Stimulated activated CD4-positive, alpha-beta T cell treated with anti-CD3 and anti-CD28 coated beads, Interleukin-12 subunit alpha, Interleukin-12 subunit beta, amount 100 ng/mL, for 4 hours (primary cell): Measurements from ENCODE around the gene TTYH1.

Experiments used
- DNase-seq: peaks from one replicate; pipeline ENCODE4 v3.0.0-alpha.2; 2020

TTYH1 gene

GRCh38 chr19:54484451-54484850, 69.2 kb downstream of the TTYH1 start:
- DNase-seq: no peak

GRCh38 chr19:54485851-54486250, 70.6 kb downstream of the TTYH1 start:
- DNase-seq: no peak
